HG02763 (cell line): ENCODE results near the gene ACOT12.
"Not testable (repeated sequence)": the region's sequence is repeated elsewhere in the genome, so short reads cannot be mapped to it uniquely, and the experiment has no call there.

Source experiments
- ATAC-seq: cut with Tn5 transposase; IDR thresholded peaks from one replicate; pipeline ENCODE4 v1.9.1; 2021; ENCODE audit warnings: mild to moderate bottlenecking, moderate library complexity; ENCODE audit not compliant: unreplicated experiment

ACOT12 gene

DNA sequence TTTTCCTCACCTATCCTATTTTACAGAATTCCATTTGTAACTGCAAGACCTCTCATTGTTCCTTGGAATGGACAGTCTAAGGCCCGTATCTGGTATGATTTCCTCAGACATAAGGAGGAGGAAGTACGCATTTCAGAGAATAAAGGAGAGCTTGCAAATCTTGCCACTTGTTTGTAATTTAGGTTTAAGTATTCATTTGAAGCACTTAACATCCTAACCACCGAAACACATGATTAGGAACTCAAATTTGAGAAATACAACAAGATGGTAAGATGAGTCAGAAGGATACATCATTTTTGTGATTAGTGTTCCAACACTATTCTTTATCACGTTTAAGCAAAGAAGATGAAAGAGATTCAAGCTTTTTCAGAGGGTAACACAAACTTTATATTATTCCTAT is 96.4 kb downstream of the ACOT12 start:
- ATAC-seq = no peak

DNA sequence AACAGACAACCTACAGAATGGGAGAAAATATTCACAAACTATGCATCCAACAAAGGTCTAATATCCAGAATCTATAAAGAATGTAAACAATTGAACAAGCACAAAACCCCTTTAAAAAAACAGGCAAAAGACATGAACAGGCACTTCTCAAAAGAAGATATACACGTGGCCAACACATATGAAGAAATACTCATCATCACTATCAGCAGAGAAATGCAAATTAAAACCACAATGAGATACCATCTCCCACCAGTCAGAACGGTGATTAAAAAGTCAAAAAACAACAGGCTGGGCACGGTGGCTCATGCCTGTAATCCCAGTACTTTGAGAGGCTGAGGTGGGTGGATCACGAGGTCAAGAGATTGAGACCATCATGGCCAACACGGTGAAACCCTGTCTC is 99.9 kb downstream of the ACOT12 start:
- ATAC-seq = not testable (repeated sequence)

DNA sequence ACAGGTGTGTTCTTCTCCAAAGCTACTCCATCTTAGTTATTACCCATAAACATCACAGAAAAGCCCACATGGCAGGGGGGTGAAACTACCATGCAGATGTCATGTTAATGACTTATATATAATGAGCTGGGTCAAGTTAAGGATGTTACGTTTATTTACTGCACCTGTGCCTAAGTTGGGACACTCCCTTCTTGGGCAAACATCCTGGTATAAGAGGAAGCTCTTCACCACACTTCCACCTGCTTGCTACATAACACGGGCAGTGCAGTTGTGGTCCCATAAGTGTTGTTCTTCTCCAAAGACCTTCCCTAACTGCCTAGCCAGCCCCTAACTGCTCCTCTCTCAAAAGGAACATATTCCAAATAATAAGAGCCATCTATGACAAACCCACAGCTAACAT is 101.8 kb downstream of the ACOT12 start:
- no peak for ATAC-seq

DNA sequence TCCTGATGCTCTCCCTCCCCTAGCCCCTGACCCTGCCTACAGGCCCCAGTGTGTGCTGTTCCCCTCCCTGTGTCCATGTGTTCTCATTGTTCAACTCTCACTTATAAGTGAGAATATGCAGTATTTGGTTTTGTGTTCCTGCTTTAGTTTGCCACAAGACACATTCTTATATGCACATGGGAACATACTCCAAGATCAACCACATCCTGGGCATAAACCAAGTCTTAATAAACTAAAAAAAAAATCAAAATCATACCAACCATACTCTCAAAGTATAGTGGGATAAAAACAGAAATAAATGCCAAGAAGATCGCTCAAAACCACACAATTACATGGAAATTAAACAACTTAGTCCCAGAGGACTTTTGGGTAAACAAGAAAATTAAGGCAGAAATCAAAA is 103.8 kb downstream of the ACOT12 start:
- no peak for ATAC-seq

DNA sequence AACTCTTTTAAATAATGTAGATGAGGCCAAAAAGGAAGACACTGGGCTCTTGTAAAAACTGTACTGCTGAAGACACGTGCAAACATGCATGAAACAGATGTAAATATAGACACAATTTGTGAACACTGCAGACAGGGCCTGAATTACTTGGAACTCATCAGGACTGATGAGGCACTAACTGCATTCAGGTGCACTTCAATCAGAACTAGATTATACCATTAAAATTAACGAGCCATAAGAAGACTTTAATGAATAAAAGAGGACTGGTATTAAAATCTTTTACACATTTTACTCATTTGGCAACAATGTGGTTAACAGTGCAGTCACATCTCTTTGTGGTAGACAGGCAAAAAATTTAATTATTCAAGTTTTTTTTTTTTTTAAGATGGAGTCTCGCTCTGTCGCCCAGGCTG is 105.9 kb downstream of the ACOT12 start:
- ATAC-seq = no peak

DNA sequence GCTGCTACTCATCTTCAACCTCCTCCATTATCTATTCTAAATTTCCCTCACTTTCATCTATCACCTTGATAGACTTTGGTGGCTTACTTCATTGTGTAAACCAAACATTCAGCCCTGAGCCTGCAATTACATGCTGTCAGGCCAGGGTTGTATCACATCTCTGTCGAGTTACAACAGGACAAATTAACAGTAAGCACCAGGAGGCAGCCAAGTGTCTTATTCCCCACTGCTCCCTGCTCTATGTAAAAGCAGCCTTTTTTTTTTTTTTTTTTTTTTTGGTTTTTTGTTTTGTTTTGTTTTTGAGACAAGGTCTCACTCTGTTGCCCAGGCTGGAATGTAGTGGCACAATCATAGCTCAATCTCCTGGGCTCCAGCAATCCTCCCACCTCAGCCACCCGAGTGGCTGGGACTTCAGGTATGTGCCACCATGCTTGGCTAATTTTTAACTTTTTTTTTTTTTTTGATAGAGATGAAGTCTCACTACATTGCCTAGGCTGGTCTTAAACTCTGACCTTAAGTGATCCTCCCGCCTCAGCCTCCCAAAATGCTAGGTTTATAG is 107.8 kb downstream of the ACOT12 start:
- ATAC-seq = no peak

DNA sequence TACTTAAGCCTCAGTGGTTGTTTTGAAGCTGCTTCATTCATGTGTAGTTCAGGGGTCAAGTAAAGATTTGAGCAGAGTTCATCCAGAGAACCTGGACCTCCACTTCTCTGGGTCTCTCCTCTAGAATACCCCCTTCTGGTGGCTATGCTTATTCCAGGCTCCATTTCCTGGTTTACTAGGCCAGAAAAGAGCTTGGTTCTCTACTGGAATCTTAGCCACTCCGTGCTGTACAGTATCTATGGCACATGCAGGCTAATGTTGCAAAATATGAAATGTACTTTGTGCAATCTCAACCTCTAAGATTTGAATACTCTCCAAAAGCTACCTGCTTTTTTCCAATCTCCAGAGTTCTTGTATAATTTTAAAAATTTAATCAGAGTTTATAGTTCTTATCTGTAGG is 110.0 kb downstream of the ACOT12 start:
- no peak for ATAC-seq
